Naive thymus-derived CD4-positive, alpha-beta T cell (primary cell): ENCODE results near the gene GALNT15. TPM values are rescaled to one million over a fixed set of nuclear protein-coding genes. Genes with fewer than 3 reads are reported as not detected.

Experiments used
- ATAC-seq: fragments of 150-1000 bp; cut with Tn5 transposase; 2 replicates; pipeline ENCODE4 v1.10.0; 2021; ENCODE audit warnings: mild to moderate bottlenecking, moderate library complexity
- CTCF ChIA-PET: fragments of 350-600 bp; sonication (Branson Sonifier 250); formaldehyde crosslinking; loops from one replicate; lab custom pipeline; 2021; ENCODE audit warnings: antibody characterized with exemption; lab: Charles Lee
- POLR2A ChIA-PET: fragments of 350-600 bp; sonication (Branson Sonifier 250); formaldehyde crosslinking; loops from one replicate; lab custom pipeline; 2021; ENCODE audit warnings: antibody characterized with exemption, inconsistent platforms; lab: Charles Lee
- DNase-seq, 9 donors: peaks; one replicate each; pipeline versions ENCODE4 v3.0.0 to v3.0.0-alpha.2; 2020 to 2022; ENCODE audit warnings: mixed read lengths in 1 of 9
- H3K27ac ChIP-seq: one replicate; pipeline ENCODE4 v1.7.0; 2013; ENCODE audit warnings: mild to moderate bottlenecking, low read depth, low read length, moderate library complexity
- H3K27me3 ChIP-seq, 2 donors: one replicate each; pipeline ENCODE4 v1.7.0; 2013; ENCODE audit warnings: low read length in 2 of 2, mild to moderate bottlenecking in 2 of 2, moderate library complexity in 2 of 2; ENCODE audit not compliant: control insufficient read depth in 2 of 2, insufficient read depth in 2 of 2
- H3K36me3 ChIP-seq, 3 experiments: 1 replicate in 2 of 3; 2 replicates in 1 of 3; pipeline ENCODE4 v1.7.0; 2013; ENCODE audit warnings: low read length in 3 of 3, mild to moderate bottlenecking in 3 of 3, moderate library complexity in 1 of 3; ENCODE audit not compliant: insufficient read depth in 3 of 3, control insufficient read depth in 2 of 3
- H3K4me1 ChIP-seq, 2 donors: one replicate each; pipeline ENCODE4 v1.7.0; 2013; ENCODE audit warnings: low read length in 2 of 2, mild to moderate bottlenecking in 2 of 2, moderate library complexity in 1 of 2; ENCODE audit not compliant: control insufficient read depth in 2 of 2, insufficient read depth in 2 of 2
- H3K4me3 ChIP-seq: 2 replicates; pipeline ENCODE4 v1.7.0; 2013; ENCODE audit warnings: mild to moderate bottlenecking, low read length
- H3K9me3 ChIP-seq, 3 experiments: 1 replicate in 2 of 3; 2 replicates in 1 of 3; pipeline ENCODE4 v1.7.0; 2013; ENCODE audit warnings: low read length in 3 of 3; ENCODE audit not compliant: control insufficient read depth in 2 of 3
- H3K27ac Mint-ChIP-seq, 9 donors: one replicate each; pipeline ENCODE4 v1.8.0; 2020 to 2022; ENCODE audit warnings: mixed read lengths in 9 of 9, mild to moderate bottlenecking in 8 of 9, moderate library complexity in 5 of 9, inconsistent platforms in 2 of 9
- H3K27me3 Mint-ChIP-seq, 5 donors: one replicate each; pipeline ENCODE4 v1.8.0; 2021 to 2022; ENCODE audit warnings: mixed read lengths in 5 of 5, mild to moderate bottlenecking in 1 of 5
- H3K36me3 Mint-ChIP-seq, 5 donors: one replicate each; pipeline ENCODE4 v1.8.0; 2020 to 2022; ENCODE audit warnings: mixed read lengths in 5 of 5, mild to moderate bottlenecking in 3 of 5, inconsistent platforms in 1 of 5
- H3K4me1 Mint-ChIP-seq, 7 donors: one replicate each; pipeline ENCODE4 v1.8.0; 2020 to 2022; ENCODE audit warnings: mixed read lengths in 7 of 7, mild to moderate bottlenecking in 3 of 7, inconsistent platforms in 1 of 7
- H3K4me3 Mint-ChIP-seq, 10 donors: one replicate each; pipeline ENCODE4 v1.8.0; 2020 to 2022; ENCODE audit warnings: mild to moderate bottlenecking in 10 of 10, mixed read lengths in 10 of 10, moderate library complexity in 6 of 10, inconsistent platforms in 2 of 10
- H3K9me3 Mint-ChIP-seq, 11 donors: one replicate each; pipeline ENCODE4 v1.8.0; 2020 to 2022; ENCODE audit warnings: mixed read lengths in 11 of 11, mild to moderate bottlenecking in 4 of 11, inconsistent platforms in 1 of 11, moderate library complexity in 1 of 11
- intact Hi-C, 2 donors: fragments of 100-400 bp; cut with micrococcal nuclease; formaldehyde crosslinking; loops; one replicate each; pipeline ENCODE4 v1.15.1; 2023
- polyA plus RNA-seq, 2 donors: library from polyadenylated mRNA; unstranded; fragments of 300-500 nt; fragmentation: Illumina TruSeq; gene quantifications; one replicate each; pipeline ENCODE4 v1.2.3, GENCODE V29; 2021
- total RNA-seq, 6 experiments: library from RNA in 5 of 6; stranded (reverse) in 5 of 6; gene quantifications; 1 replicate in 5 of 6; 2 replicates in 1 of 6; pipeline ENCODE4 v1.2.3 and lab custom pipeline; 2021 to 2026

Gene GALNT15
- total and polyA plus RNA-seq, 7 experiments from 2014 or later = 0.46 TPM; not detected in 6

GRCh38 chr3:16182183-16182582, 7.7 kb downstream of the GALNT15 start:
- Mint-ChIP-seq H3K36me3 (no peaks in the 10 kb centered on the region), H3K27ac (no peak overlapping the region), H3K4me3 (no peak overlapping the region), H3K9me3 (peaks cover 0 to 2% (median 0%) of the 10 kb centered on the region in 11 donors), H3K27me3 (peaks cover 9 to 21% (median 9%) of the 10 kb centered on the region in 5 donors), H3K4me1 (peaks cover 0 to 7% (median 5%) of the 10 kb centered on the region in 7 donors)
- no peak for DNase-seq
- no peaks in the 10 kb centered on the region for H3K4me1 ChIP-seq
- H3K27me3 ChIP-seq = no peaks in the 10 kb centered on the region
- ChIA-PET CTCF (interaction anchor here (1.1 kb wide), 1 partner anchor 11 kb away, joined by 3 read pairs; no protein-coding TSS in a partner anchor), POLR2A (no interaction called here)
- H3K27ac ChIP-seq = no peak overlapping the region
- no peaks in the 10 kb centered on the region for H3K36me3 ChIP-seq
- ATAC-seq = no peak
- no peaks in the 10 kb centered on the region for H3K9me3 ChIP-seq
- intact Hi-C loops = no loop called here
- H3K4me3 ChIP-seq = no peak overlapping the region

GRCh38 chr3:16182612-16183011, 8.1 kb downstream of the GALNT15 start:
- Mint-ChIP-seq H3K4me3 (no peak overlapping the region), H3K4me1 (peaks cover 0 to 7% (median 5%) of the 10 kb centered on the region in 7 donors), H3K9me3 (peaks cover 0 to 2% (median 0%) of the 10 kb centered on the region in 11 donors), H3K27ac (no peak overlapping the region), H3K27me3 (peaks cover 5 to 17% (median 9%) of the 10 kb centered on the region in 5 donors), H3K36me3 (no peaks in the 10 kb centered on the region)
- Histone ChIP-seq H3K27ac (no peak overlapping the region), H3K4me1 (no peaks in the 10 kb centered on the region), H3K9me3 (no peaks in the 10 kb centered on the region), H3K27me3 (no peaks in the 10 kb centered on the region), H3K4me3 (no peak overlapping the region), H3K36me3 (no peaks in the 10 kb centered on the region)
- DNase-seq = no peak
- ATAC-seq = no peak
- POLR2A ChIA-PET = interaction anchor here (0.6 kb wide), 1 partner anchor 72 kb away, joined by 3 read pairs; no protein-coding TSS in a partner anchor
- intact Hi-C loops = no loop called here
- CTCF ChIA-PET = interaction anchor here (1.1 kb wide), 1 partner anchor 11 kb away, joined by 3 read pairs; no protein-coding TSS in a partner anchor

- peaks cover 0 to 7% (median 4%) of the 10 kb centered on the region in 7 donors for H3K4me1 Mint-ChIP-seq
- no peak overlapping the region for H3K27ac ChIP-seq
- H3K4me1 ChIP-seq = no peaks in the 10 kb centered on the region
- ChIA-PET POLR2A (interaction anchor here (0.6 kb wide), 1 partner anchor 72 kb away, joined by 3 read pairs; no protein-coding TSS in a partner anchor), CTCF (no interaction called here)
- H3K36me3 Mint-ChIP-seq = no peaks in the 10 kb centered on the region
- no peaks in the 10 kb centered on the region for H3K9me3 ChIP-seq
- ATAC-seq (no peak), DNase-seq (no peak)
- H3K4me3 Mint-ChIP-seq = no peak overlapping the region
- H3K4me3 ChIP-seq = no peak overlapping the region
- no peaks in the 10 kb centered on the region for H3K36me3 ChIP-seq
- H3K27ac Mint-ChIP-seq = no peak overlapping the region
- H3K27me3 ChIP-seq = no peaks in the 10 kb centered on the region
- intact Hi-C loops = no loop called here
- H3K9me3 Mint-ChIP-seq = peaks cover 0 to 2% (median 0%) of the 10 kb centered on the region in 11 donors
- H3K27me3 Mint-ChIP-seq = peaks cover 0 to 13% (median 5%) of the 10 kb centered on the region in 5 donors
Observed at GRCh38 chr3:16183082-16183481, 8.6 kb downstream of the GALNT15 start.

- no peak for ATAC-seq
- POLR2A ChIA-PET = no interaction called here
- peaks cover 0 to 3% (median under 1%) of the 10 kb centered on the region in 7 donors for H3K4me1 Mint-ChIP-seq
- H3K27ac Mint-ChIP-seq = no peak overlapping the region
- no peaks in the 10 kb centered on the region for H3K9me3 ChIP-seq
- H3K4me3 ChIP-seq = no peak overlapping the region
- CTCF ChIA-PET = no interaction called here
- H3K27ac ChIP-seq = no peak overlapping the region
- H3K4me3 Mint-ChIP-seq = no peak overlapping the region
- no peaks in the 10 kb centered on the region for H3K36me3 ChIP-seq
- peaks cover 0 to 2% (median 0%) of the 10 kb centered on the region in 11 donors for H3K9me3 Mint-ChIP-seq
- no peaks in the 10 kb centered on the region for H3K36me3 Mint-ChIP-seq
- peaks cover 0 to 8% (median 2%) of the 10 kb centered on the region in 5 donors for H3K27me3 Mint-ChIP-seq
- H3K27me3 ChIP-seq = no peaks in the 10 kb centered on the region
- DNase-seq = no peak
- H3K4me1 ChIP-seq = no peaks in the 10 kb centered on the region
- intact Hi-C loops = no loop called here
Observed at GRCh38 chr3:16183601-16184270, 9.3 kb downstream of the GALNT15 start.

- Mint-ChIP-seq H3K4me3 (no peak overlapping the region), H3K27me3 (peaks cover 0 to 6% (median 0%) of the 10 kb centered on the region in 5 donors), H3K4me1 (no peaks in the 10 kb centered on the region), H3K9me3 (no peaks in the 10 kb centered on the region), H3K36me3 (no peaks in the 10 kb centered on the region), H3K27ac (no peak overlapping the region)
- no peak overlapping the region for H3K4me3 ChIP-seq
- POLR2A ChIA-PET = no interaction called here
- ATAC-seq (no peak), DNase-seq (no peak)
- no peaks in the 10 kb centered on the region for H3K9me3 ChIP-seq
- H3K27ac ChIP-seq = no peak overlapping the region
- no peaks in the 10 kb centered on the region for H3K4me1 ChIP-seq
- H3K27me3 ChIP-seq = no peaks in the 10 kb centered on the region
- intact Hi-C loops = no loop called here
- no peaks in the 10 kb centered on the region for H3K36me3 ChIP-seq
- CTCF ChIA-PET = no interaction called here
Observed at GRCh38 chr3:16186086-16186485, 11.6 kb downstream of the GALNT15 start.

- H3K4me3 Mint-ChIP-seq = no peak overlapping the region
- H3K27ac Mint-ChIP-seq = no peak overlapping the region
- ChIA-PET CTCF (no interaction called here), POLR2A (no interaction called here)
- H3K4me1 Mint-ChIP-seq = no peaks in the 10 kb centered on the region
- no peak for DNase-seq
- H3K36me3 Mint-ChIP-seq = no peaks in the 10 kb centered on the region
- no peaks in the 10 kb centered on the region for H3K9me3 Mint-ChIP-seq
- Histone ChIP-seq H3K27ac (no peak overlapping the region), H3K4me1 (no peaks in the 10 kb centered on the region), H3K4me3 (no peak overlapping the region), H3K9me3 (no peaks in the 10 kb centered on the region), H3K36me3 (no peaks in the 10 kb centered on the region), H3K27me3 (no peaks in the 10 kb centered on the region)
- intact Hi-C loops = no loop called here
- peaks cover 0 to 6% (median 0%) of the 10 kb centered on the region in 5 donors for H3K27me3 Mint-ChIP-seq
- no peak for ATAC-seq
Observed at GRCh38 chr3:16186565-16186964, 12.1 kb downstream of the GALNT15 start.
